Lung (tissue), 12 donors: ENCODE measurements around the gene NECAP2. TPM values are rescaled to one million over a fixed set of nuclear protein-coding genes. Genes with fewer than 3 reads are reported as not detected.
A peak's percentile ranks its signal among the peaks of the same experiment; 100 is the strongest.

ENCODE experiments used
- ATAC-seq: fragments of 200-7000 bp; cut with Tn5 transposase; one replicate; pipeline ENCODE4 v1.9.1; 2020; ENCODE audit warnings: moderate number of reproducible peaks; ENCODE audit not compliant: insufficient read depth, low FRiP score
- DNase-seq, 3 donors: peaks; one replicate each; pipeline ENCODE4 v3.0.0-alpha.2; 2013 to 2017
- H3K27ac ChIP-seq, 2 donors: one replicate each; pipeline ENCODE4 v1.5.1; 2013; ENCODE audit warnings: mild to moderate bottlenecking in 2 of 2, moderate library complexity in 2 of 2, control low read depth in 1 of 2, inconsistent platforms in 1 of 2, low read depth in 1 of 2, low read length in 1 of 2
- H3K27me3 ChIP-seq, 3 donors: one replicate each; pipeline ENCODE4 v1.5.1; 2013; ENCODE audit warnings: low read length in 2 of 3; ENCODE audit not compliant: control insufficient read depth in 3 of 3, insufficient read depth in 3 of 3
- H3K36me3 ChIP-seq, 4 donors: one replicate each; pipeline ENCODE4 v1.5.1; 2013; ENCODE audit warnings: low read length in 4 of 4, mild to moderate bottlenecking in 1 of 4, moderate library complexity in 1 of 4; ENCODE audit not compliant: control insufficient read depth in 4 of 4, insufficient read depth in 4 of 4
- H3K4me1 ChIP-seq, 5 donors: one replicate each; pipeline ENCODE4 v1.5.1; 2013; ENCODE audit warnings: low read length in 5 of 5, mild to moderate bottlenecking in 2 of 5, moderate library complexity in 1 of 5; ENCODE audit not compliant: control insufficient read depth in 5 of 5, insufficient read depth in 5 of 5
- H3K4me3 ChIP-seq: one replicate; pipeline ENCODE4 v1.5.1; 2013; ENCODE audit warnings: mild to moderate bottlenecking, control low read depth, moderate library complexity
- H3K9ac ChIP-seq, 2 donors: one replicate each; pipeline ENCODE4 v1.5.1; 2013; ENCODE audit warnings: low read length in 2 of 2, control low read depth in 1 of 2; ENCODE audit not compliant: insufficient read depth in 1 of 2
- H3K9me3 ChIP-seq, 4 donors: one replicate each; pipeline ENCODE4 v1.5.1; 2013; ENCODE audit warnings: low read length in 3 of 4, mild to moderate bottlenecking in 1 of 4, moderate library complexity in 1 of 4; ENCODE audit not compliant: control insufficient read depth in 4 of 4, insufficient read depth in 3 of 4
- CTCF ChIP-seq: IDR thresholded peaks from 2 replicates; pipeline ENCODE4 v1.5.1; 2012; ENCODE audit warnings: mild to moderate bottlenecking; ENCODE audit errors: control extremely low read depth, extremely low read depth
- WGBS, 2 donors: extraction: QIAGEN DNeasy Blood & Tissue Kit; methylation state at CpG; one replicate each; pipeline ENCODE4 v1.1.7; 2013; 5-methylcytosine and 5-hydroxymethylcytosine counted together
- polyA plus RNA-seq, 2 donors: library from polyadenylated mRNA; stranded (reverse); fragments of 200-250 nt; gene quantifications; one replicate each; pipeline ENCODE4 v1.2.1, GENCODE V29; 2013
- total RNA-seq, 2 donors: library from RNA; depleted of rRNA in 1 of 2; stranded (reverse); fragments of >200 nt in 1 of 2; gene quantifications; one replicate each; pipeline ENCODE4 v1.2.1, GENCODE V29; 2014 to 2021
- donor health status: control.
- donor health status: control.
- donor health status: Bipolar disorder and iron deficiency.
- donor health status: healthy.
- donor health status: DM: yes; HTN: yes; CAD: no.

NECAP2 gene
- total and polyA plus RNA-seq, 4 donors = 42.8 to 83.8 (median 76.9) TPM

GRCh38 chr1:16393570-16394521, 46.7 kb upstream of the NECAP2 start:
- no peak overlapping the region for H3K27ac ChIP-seq
- no peak for DNase-seq
- WGBS, 2 donors = 86 to 91% methylated on average over 10 of the region's 10 CpGs

GRCh38 chr1:16394977-16395376, 45.5 kb upstream of the NECAP2 start:
- no peak overlapping the region for H3K27ac ChIP-seq
- peaks cover 0 to 47% (median 12%) of the 10 kb centered on the region in 4 donors for H3K36me3 ChIP-seq
- no peak for TF ChIP-seq CTCF
- no peaks in the 10 kb centered on the region for H3K27me3 ChIP-seq
- ATAC-seq = no peak
- DNase-seq = no peak
- no peak overlapping the region for H3K4me3 ChIP-seq
- 93 to 97% methylated on average over 13 of the region's 13 CpGs for WGBS, 2 donors
- no peak overlapping the region for H3K9ac ChIP-seq
- H3K9me3 ChIP-seq = peaks cover 0 to 2% (median 0%) of the 10 kb centered on the region in 4 donors
- peaks cover 0 to 35% (median 7%) of the 10 kb centered on the region in 5 donors for H3K4me1 ChIP-seq

More at GRCh38 chr1:16393570-16394521, 46.7 kb upstream of the NECAP2 start:
- H3K36me3 ChIP-seq = peaks cover 0 to 41% (median 12%) of the 10 kb centered on the region in 4 donors
- no peaks in the 10 kb centered on the region for H3K27me3 ChIP-seq
- TF ChIP-seq CTCF = no peak
- no peak for ATAC-seq
- no peak overlapping the region for H3K9ac ChIP-seq
- H3K4me1 ChIP-seq = peaks cover 0 to 35% (median 7%) of the 10 kb centered on the region in 5 donors
- peaks cover 0 to 2% (median 0%) of the 10 kb centered on the region in 4 donors for H3K9me3 ChIP-seq
- H3K4me3 ChIP-seq = no peak overlapping the region

- WGBS, 2 donors = 73 to 79% methylated on average over 7 of the region's 7 CpGs
- no peak for TF ChIP-seq CTCF
- Histone ChIP-seq H3K4me1 (peaks cover 0 to 25% (median 4%) of the 10 kb centered on the region in 5 donors), H3K27me3 (no peaks in the 10 kb centered on the region), H3K4me3 (no peak overlapping the region), H3K9me3 (peaks cover 0 to 2% (median 0%) of the 10 kb centered on the region in 4 donors), H3K36me3 (peaks cover 0 to 45% (median 12%) of the 10 kb centered on the region in 4 donors), H3K9ac (no peak overlapping the region), H3K27ac (no peak overlapping the region)
- no peak for ATAC-seq
- peak in 2 of 3 donors; percentile 16 to 31 for DNase-seq
Observed at GRCh38 chr1:16396591-16396990, 43.9 kb upstream of the NECAP2 start.
